HUDEP-2 (cell line): ENCODE measurements around the gene PIK3R4.

ENCODE experiments used
- DNase-seq, 76 experiments: peaks; one replicate each; lab custom pipeline; 2025; ENCODE audit not compliant: unreplicated experiment in 76 of 76; lab: John Stamatoyannopoulos, UW

The PIK3R4 gene

DNA sequence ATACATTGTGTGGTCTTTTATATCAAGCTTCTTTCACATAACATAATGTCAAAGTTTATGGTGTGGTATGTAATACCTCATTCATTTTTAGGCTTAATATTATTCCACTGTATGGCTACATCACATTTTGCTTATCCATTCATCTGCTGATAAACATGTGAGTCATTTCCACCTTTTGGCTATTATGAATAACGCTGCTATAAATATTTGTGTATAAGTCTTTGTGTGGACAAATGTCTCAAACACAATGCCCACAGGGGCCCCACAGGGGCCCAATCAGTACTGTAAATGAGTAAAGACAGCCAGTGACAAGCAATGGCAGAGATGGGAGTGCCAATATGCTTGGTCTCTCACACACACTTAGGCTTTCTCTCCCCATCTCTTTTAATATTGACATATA lies 54.2 kb downstream of the PIK3R4 start:
- peak in 1 of 76 experiments; percentile 1 for DNase-seq

DNA sequence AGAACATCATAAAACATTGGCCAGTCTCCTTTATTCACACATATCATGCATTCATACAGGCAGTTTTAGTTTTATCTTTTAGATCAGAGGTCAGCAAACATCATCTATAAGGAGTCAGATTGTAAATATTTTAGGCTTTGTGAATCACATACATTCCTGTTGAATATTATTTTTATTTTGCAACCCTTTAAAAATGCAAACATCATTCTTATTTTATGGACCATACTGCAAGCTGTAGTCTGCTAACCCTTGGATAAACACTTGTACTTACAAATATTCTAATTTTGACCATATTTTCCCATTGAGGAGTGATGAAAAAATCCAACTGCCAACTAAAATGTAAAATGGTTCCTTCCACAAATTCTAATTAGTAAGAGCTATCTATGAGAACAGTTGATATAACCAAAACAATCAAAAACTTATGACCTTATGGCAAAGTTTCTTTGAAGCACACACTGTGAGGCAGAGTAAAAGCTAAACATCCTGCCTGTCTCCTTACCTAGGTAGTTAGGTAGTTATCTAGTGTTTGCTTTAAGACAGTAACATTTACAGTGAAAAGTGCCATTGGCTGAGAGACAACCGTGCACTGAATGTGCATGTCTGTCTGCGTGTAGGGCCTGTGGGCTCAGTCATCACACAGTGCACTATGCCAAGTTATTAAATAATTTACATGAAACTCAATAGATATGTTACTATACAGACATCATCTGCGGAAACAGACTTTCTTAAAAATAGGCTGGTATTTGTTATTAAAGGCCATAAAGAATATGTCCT lies 57.7 kb downstream of the PIK3R4 start:
- DNase-seq, result no peak

DNA sequence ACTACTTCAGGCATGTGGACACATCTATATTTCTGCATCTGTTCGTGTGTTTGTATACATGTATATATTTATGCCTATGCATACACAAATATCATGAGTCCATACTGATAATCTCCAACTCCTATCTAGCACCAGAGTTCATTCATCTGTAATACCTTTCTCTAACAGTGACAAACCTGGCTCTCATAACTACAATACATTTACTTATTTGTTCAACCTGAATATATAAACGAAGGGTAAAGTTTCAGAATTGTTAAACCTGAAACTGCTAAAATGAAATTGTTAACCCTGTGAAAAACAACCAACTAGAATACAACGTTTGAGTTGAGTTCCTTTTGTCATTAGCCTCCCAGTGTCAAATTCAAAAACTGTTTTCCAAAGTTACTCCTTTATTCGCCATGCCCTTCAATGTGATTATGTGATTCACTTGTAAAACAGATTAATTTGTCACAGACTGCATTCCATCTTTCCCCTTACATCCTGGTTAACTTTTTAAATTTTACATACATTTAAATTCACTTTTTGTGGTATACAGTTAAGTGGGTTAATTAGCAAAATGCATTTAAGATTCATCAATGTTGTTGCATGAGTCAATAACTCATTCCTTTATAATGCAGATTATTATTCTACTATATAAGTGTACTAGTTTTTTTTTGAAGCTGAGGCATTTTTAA lies 58.5 kb downstream of the PIK3R4 start:
- no peak for DNase-seq

DNA sequence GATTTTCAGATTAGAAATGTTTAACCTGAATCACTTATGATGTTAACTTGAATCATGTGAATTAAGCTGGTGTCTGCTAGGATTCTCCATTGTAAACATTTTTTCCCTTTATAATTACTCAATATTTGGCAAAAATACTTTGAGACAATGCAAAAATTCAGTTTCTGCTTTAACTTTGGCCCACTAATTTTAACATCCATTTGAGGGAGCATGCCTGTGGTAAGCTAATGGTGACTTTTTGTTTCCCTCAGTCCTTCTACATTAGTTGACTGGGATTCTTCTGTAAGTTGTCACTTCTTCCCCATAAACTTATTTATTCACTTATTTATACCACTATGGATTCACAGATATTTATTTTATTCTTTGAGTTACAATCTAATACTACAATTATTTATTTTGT lies 59.3 kb downstream of the PIK3R4 start:
- no peak for DNase-seq

DNA sequence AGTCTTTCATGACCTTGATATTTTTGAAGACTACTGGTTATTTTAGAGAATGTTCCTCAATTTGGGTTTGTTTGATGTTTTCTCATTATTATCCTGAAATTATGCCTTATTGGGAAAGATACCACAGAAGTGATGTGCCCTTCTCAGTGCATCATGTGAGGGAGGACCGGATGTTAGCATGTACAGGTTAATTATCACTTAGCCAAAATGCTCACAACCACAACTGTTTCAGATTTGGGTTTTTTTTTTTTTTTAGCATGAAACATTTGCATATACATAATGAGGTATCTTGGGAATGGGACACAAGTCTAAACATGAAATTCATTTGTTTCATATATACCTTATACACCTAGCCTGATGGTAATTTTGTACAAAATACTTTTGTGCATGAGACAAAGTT lies 59.8 kb downstream of the PIK3R4 start:
- DNase-seq, result no peak

DNA sequence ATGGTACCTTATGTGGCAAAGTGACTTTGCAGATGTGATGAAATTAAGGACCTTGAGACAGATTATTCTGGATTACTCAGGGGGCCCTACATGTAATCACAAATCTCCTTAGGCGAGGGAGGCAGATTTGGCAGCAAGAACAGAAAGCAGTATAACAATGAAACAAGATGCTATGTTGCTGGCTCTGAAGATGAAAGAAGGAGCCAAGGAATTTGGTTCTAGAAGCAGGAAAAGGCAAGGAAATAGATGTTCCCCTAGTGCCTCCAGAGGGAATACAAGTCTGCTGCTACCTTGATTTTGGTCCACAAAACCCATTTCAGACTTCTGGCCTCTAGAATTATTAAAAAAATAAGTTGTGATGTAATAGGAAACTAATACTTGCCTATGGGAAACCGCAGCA lies 64.5 kb downstream of the PIK3R4 start:
- no peak for DNase-seq

DNA sequence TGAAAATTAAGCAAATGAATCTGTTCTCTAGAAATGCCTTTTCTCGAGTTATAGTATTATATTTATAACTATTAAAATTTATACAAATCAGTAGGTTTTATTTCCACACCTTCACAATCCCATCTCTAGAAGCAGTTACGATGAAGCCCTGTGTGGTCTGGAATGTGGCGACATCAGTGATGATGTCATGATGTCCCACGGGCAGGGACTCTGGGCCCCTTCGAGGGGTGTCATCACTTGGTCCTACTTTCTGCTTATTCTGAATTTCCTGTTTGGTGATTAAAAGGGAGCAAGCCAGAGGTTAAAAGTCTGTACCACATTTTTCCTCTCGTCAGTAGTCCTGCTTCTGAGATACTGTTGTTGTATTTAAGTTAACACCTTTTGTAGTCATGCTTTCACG lies 67.4 kb downstream of the PIK3R4 start:
- DNase-seq, result no peak

DNA sequence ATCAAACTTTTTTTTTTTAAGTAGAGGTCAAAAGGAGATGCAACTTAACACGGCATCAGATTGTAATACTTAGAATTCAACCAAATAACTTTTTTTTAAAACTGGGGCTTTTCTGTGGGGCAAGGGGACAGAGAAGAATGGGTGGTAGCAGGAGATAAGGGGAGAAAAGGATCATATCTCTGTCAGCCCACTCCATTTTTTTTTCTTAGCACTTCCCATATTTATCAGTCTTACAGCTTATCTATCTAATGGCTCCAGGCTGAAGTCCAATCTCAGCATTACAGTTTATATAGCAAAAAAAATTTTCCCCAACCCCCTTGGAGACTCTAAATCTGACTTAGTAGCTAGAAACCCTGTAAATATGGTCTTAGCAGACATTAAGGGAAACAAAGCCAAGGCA lies 69.3 kb downstream of the PIK3R4 start:
- peak in 28 of 76 experiments; percentile 7 to 73 (median 36) for DNase-seq

DNA sequence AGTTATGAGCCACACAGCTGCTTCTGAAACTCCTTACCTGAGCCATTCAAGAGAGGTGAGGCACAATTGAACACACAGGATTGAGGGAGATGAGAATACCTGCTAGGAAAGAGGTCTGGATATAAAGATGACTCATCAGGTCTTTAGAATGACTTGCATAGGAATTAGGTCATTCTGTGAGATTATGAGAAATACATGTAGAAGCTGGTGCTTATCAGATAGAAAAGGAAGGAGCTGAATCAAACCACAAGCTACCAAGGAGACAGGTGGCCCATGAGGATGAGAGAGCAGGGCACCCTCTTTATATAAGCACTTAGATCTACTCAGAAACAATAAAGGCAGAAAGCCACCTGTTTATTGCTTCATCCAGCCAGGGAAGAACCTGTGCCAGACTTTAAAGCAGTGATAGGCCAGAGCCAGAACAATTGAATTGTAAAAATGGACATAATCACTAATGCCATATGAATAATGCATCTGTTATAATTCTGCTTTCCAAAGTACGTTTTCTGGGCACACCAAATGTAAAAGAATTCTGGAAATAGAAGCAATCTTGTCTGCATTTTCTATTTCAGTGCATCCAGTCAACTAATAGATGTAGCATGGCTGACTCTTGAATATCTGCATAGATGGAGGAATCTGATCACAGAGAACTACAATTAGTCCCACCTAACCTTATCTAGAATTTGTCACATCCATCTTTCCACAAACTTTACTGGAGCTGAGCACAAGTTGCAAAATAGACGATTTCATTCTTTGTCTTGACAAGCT lies 74.9 kb downstream of the PIK3R4 start:
- DNase-seq, result peak in 1 of 76 experiments; percentile 1

DNA sequence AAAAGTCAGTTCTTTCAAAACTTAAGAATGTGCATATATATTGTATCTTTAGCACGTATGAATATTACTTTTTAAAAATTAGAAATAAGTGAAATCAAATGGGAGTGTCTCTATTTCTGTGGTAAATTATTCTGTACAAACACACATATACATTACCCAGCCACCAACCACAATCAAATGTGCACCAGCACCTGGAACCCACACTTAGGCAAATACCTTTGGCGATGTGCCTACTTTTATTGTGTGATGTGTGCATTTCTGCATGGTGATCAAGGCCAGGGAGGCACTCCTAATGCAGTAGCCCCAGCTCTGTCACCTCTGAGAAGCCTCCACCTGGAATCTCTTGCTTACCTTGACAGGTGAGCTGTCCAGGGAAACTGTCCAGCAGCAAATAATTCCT lies 76.9 kb downstream of the PIK3R4 start:
- no peak for DNase-seq

DNA sequence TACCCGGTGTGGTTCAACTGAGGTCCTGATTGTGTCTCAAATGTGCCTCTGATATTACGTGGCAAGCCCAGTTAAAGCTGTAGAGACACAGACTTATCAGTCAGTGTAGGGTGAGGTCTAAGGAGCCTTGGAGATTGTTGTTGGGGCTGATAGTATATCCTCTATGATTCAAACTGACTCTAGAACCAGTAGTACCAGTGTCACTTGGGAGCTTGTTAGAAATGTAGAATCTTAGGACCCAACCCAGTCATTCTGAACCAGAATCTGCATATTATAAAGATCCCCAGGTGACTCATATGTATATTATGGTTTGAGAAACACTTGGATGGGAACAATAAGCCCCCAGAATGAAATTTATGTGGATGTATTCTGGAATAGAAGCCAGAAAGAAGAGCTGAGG lies 83.5 kb downstream of the PIK3R4 start:
- DNase-seq, result peak in 16 of 76 experiments; percentile 2 to 29 (median 8)

DNA sequence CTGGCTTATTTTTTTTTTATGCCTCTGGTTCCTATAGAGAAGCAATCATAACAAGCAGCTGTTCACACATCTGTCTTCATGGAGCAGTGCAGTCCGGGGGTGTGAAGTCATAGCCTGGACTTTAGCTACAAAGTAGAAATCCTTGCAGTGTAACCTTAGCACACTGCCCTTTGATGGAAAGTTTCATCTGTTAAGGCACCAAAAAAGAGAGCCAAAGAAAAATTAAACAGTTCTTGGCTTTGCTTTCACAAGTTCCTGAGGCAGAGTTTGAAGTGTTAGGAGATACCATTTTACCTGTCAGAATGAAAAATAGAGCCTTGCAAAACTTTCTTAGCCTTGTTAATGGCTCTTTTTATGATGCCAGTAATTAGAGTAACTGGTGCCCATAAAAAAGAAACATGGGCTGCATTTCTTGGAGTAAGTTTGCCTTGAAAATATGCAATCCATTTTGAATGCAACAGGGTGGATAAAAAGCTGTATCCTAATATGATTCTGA lies 84.1 kb downstream of the PIK3R4 start:
- no peak for DNase-seq

DNA sequence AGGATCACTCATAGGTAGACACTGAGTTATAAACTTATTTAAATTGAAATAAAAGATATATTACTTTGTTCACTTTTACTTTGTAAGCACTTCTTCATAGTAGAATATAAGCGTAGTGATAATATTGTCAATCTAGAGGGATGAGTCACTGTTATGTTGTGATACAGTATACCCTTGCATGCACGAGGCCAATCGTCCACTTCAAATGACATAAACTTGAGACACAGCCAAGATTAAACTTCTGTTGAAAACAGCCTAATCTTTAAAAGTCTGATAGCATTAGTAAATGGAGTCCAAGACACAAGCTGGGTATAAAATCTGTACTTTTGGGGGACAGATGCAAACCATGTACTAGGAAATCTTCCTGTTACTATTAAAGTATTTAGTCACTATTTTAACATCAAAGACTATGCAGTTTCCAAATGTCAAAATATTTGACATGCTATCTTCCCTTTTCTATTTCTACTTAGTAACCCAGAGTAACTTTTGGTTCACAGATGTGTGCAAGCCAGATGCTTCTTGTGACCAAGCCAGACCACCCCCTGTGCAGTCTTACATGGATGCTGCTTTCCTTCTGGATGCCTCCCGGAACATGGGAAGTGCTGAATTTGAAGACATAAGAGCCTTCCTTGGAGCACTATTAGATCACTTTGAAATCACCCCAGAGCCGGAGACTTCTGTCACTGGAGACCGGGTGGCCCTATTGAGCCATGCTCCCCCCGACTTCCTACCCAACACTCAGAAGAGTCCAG lies 85.3 kb downstream of the PIK3R4 start:
- peak in 7 of 76 experiments; percentile 8 to 44 (median 29) for DNase-seq

DNA sequence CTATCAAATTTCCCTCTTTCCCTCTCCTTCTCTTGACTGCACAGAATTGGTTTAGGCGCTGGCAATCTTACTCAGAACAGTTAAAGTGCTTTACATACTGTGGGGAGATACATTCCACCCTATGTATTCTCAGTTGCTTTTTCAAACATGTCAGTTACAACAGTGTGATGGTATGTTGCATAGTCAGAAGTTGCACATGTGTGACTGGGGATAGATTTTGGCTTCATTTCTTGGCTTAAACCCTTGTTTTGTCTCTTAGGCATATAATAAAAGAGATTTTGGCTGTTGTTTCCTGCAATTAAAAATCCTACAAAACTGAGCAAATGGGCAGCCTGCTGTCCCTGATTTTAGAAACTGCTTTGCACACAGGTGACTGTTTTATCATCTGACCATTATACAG lies 86.7 kb downstream of the PIK3R4 start:
- DNase-seq, result no peak

DNA sequence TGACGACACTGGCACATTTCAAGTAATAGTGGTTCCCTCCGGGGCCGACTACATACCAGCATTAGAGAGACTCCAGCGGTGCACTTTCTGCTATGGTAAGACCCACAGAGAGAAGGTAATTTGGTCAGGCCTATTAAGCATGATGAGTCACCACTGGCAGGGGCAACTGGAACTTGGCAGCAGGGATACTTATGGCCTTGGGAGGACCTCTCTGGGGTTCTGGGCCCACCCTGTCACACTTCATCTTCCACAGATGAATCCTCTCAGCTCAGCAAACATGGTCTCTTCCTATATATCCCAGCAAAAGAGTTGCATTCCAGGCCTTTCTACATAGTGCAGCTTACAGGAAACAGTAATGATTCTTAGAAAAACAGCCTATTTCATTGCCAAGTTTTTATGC lies 88.0 kb downstream of the PIK3R4 start:
- DNase-seq, result no peak

DNA sequence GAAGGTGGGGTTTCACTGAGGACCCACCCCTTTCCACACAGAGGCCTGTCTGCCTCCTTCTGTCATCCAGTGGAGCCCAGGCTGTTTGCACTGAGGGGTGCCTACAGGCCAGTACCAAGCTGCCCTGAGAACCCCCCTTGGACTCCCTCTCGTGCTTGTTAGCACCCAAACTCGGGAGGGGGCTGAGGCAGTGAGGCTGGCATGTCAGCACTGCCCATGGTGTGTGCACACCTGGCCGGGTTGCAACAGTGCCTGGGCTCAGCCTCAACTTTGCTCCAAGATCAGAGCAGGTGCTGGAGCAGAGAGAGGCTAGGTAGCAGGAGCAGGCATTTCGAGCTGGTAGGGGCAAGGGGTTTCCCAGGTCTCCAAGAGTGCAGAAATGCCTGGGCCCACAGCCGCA lies 90.0 kb downstream of the PIK3R4 start:
- no peak for DNase-seq

DNA sequence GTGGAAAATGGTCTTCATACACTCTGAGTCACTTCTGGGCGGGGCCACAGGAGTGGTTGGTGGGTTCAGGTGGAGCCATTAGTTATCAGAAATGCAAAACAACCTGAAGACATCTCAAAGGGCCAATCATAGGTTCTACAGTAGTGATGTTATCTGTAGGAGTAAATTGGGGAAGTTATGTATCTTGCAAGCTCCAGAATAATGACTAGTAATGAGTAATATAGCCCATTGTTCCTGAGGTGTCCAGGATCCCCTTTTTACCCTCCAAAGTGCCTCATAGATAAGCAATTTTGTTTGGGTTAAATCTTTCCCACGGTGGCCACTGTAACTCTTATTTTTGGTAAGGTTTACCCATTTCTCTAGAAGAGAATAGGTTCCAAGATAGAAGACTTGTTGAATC lies 91.7 kb downstream of the PIK3R4 start:
- peak in 11 of 76 experiments; percentile 2 to 29 (median 7) for DNase-seq

DNA sequence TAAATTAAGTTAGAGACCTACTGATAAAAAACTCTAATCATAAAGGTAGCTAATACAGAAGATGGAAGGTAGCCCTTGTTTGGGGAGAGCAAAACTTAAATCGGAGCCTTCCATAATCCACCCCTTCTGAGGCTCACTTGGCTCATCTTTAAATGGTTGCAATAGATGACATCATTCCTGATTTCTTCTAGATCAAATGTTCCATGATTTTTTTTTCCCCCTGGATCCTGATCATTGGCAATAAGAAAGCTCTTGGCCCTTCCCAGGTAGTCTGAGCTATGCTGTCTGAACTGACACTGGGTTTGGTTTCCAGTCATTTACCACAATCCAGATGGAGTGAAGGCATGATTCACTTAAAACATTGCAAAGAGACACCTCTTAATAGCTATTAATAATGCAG lies 92.5 kb downstream of the PIK3R4 start:
- no peak for DNase-seq

DNA sequence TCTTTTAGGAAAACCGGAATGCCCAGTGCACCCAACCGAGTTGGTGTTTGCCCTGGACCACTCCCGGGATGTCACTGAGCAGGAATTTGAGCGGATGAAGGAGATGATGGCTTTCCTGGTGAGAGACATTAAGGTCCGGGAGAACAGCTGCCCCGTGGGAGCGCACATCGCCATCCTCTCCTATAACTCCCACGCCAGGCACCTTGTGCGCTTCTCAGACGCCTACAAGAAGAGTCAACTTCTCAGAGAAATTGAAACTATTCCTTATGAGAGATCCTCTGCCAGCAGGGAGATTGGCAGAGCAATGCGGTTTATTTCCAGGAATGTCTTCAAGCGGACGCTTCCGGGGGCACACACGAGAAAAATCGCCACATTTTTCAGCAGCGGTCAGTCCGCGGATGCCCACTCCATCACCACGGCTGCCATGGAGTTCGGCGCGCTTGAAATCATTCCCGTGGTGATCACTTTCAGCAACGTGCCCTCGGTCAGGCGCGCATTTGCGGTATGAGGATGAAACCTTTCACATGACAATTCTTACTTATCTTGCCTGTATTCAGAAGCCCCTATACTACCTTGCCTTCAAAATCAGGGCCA lies 97.5 kb downstream of the PIK3R4 start:
- DNase-seq, result no peak

DNA sequence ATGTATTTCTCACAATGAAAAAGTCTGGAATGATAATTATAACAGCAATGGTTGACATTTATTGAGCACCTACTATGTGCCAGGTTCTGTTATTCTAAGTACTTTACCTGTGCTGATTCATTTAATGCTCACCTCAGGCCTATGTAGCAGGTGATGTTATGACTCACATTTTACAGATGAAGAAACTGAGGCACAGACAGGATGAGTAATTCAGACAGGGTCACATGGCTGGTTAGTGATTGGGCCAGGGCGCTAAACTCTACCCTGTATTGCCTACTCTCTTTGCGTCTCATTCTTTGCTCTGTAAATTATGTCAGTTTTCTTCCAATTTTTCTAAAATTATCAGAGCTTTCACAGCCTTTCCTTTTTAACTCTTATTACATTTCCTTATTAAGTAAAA lies 98.3 kb downstream of the PIK3R4 start:
- DNase-seq, result no peak
